GM18505 (cell line): ENCODE data around the gene HIRIP3.
A peak's percentile ranks its signal among the peaks of the same experiment; 100 is the strongest.

ENCODE experiments used
- ATAC-seq: cut with Tn5 transposase; IDR thresholded peaks from one replicate; pipeline ENCODE4 v1.9.1; 2021; ENCODE audit not compliant: unreplicated experiment
- POLR2A ChIP-seq: IDR thresholded peaks from 4 replicates; pipeline ENCODE4 v1.6.1; 2011; ENCODE audit warnings: borderline replicate concordance; ENCODE audit not compliant: insufficient read depth, insufficient read length; ENCODE audit errors: extremely low read depth

Gene HIRIP3

DNA sequence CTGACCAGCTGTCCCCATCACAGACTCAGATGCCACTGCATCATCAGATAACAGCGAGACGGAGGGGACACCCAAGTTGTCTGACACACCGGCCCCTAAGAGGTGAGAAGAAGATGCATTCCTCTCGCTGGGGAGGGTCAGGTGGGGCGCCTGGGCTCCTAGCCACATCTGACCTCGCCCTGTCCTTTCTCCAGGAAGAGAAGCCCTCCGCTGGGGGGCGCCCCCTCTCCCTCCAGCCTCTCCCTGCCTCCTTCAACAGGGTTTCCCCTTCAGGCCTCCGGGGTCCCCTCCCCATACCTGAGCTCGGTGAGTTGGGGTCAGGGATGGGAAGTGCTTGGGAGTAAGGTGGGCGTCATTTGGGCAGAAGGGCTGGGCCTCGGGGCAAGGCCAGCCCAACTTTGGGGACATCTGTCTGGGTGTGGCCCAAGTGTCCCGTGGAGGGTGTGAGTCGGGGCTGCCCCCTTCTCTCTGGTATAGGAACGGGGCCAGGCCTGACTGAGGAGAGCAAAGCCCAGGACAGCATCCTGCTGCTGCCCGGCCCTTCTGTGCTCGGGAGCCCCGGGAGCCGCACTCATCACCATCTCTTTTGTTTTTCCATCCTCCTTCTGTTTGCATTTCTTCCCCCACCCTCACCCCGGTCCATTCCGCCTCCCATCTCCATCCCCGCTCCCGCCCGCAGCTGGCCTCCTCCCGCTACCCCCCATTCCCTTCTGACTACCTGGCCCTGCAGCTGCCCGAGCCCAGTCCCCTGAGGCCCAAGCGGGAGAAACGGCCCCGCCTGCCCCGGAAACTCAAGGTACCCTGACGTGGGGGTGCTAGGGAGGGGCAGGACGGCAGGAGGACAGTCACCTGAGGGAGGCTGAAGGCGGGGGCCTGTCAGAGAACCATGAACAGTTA is 5.6 kb upstream of the HIRIP3 start:
- ATAC-seq = no peak
- TF ChIP-seq POLR2A = no peak

GRCh38 chr16:29999605-30000004 is 4.2 kb upstream of the HIRIP3 start:
- ATAC-seq = no peak
- TF ChIP-seq POLR2A = no peak

DNA sequence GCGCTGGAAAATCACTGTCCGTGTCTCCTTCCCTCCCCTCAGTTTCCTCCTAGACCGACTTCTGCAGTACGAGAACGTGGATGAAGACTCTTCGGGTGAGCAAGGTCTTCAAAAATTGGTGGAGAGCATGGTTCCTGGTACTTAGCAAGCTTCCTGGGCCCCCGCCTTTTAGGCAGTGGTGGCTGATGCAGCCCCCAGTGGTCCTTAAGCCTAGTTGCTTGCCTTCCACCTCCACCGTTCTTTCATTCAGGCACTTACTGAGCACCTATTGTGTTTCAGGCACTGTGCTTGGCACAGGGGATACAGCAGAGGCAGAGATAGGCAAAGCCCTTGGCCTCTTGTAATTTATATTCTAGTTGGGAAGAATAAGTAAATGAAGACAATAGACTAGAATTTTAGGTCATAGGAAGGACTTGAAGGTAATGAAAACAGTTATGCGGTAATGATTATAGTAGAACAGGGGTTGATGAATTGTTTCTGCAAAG is 1.4 kb upstream of the HIRIP3 start:
- no peak for TF ChIP-seq POLR2A
- ATAC-seq = no peak

DNA sequence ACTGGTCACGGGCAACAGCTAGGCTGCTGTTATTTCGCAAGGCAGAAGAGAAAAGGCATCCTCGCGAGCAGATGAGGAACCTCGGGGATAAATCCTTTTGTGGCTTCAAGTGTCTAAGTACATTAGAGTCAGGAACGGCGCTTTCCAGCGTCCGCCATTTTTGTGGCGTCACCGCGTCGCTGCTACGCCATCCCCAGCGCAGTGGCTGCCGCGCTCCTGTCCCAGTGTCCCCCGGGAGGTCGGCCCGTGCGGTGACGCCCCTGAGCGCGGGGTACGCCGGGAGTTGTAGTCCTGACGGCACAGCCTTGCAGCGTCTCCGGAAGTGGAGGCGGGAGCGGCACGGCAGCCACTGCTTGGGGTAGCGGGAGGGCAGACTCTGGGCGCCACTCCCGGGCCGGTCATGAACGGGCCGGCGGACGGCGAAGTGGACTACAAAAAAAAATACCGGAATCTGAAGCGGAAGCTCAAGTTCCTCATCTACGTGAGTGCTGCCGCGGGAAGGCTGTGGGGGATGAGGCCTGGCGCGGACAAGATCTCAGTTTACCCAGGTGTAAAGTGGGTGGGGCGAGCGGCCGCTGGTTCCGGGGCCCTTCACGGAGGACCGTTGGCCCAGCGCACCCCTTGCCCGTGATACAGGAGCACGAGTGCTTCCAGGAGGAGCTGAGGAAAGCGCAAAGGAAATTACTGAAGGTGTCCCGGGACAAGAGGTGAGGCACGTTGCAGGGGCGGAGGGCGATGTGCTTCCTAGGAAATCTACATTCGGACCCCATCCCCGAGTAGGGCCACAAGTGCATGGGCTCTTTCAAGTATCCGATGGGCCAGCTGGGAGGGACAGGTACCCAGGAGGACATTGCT is 721 bp upstream of the HIRIP3 start, which contains the start of gene INO80E:
INO80E (plus strand) TSS at position 331 of the 855 bp plus-strand sequence; CDS start at position 401, 70 bp downstream.
- peak; percentile 80 for ATAC-seq
- TF ChIP-seq POLR2A = peak; percentile 82

DNA sequence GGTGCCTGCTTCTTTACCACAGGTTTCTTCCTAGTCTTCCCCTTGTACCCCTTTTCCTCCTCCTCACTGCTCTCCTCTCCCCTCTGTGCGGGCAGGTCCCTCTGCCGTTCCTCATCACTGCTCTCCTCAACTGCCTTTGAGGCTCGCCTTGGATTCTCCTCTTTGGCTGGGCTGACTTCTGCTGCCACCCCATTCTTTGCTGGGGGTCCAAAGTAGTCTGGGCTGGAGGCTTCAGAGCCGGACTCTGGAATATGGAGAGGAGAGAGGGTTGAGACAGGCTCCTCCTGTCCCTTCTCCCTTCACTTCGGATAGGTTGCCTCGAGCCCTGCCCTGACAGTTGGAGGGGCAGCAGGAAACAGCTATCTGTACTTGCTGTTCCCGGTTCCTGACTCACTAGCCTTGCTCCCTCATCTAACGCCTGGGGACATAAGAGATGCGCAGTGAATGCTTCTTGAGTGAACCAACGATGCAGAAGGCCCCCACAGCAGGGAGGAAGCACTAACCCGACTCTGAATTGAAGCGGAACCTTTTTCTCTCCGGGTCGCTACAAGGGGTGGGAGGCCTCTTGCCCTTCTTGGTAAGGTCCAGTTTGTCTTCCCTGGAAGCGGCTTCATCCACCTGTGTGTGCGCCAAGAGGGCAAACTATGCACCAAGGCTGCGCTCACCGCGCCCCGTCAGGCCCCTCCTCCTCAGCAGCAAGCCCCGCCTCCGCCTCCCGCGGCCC is 655 bp downstream of the HIRIP3 start:
- peak; percentile 35 for ATAC-seq

GRCh38 chr16:29993903-29994599 is 1.4 kb downstream of the HIRIP3 start:
- TF ChIP-seq POLR2A = no peak
- ATAC-seq = no peak

More for the DNA sequence above, 655 bp downstream of the HIRIP3 start:
- TF ChIP-seq POLR2A = no peak

DNA sequence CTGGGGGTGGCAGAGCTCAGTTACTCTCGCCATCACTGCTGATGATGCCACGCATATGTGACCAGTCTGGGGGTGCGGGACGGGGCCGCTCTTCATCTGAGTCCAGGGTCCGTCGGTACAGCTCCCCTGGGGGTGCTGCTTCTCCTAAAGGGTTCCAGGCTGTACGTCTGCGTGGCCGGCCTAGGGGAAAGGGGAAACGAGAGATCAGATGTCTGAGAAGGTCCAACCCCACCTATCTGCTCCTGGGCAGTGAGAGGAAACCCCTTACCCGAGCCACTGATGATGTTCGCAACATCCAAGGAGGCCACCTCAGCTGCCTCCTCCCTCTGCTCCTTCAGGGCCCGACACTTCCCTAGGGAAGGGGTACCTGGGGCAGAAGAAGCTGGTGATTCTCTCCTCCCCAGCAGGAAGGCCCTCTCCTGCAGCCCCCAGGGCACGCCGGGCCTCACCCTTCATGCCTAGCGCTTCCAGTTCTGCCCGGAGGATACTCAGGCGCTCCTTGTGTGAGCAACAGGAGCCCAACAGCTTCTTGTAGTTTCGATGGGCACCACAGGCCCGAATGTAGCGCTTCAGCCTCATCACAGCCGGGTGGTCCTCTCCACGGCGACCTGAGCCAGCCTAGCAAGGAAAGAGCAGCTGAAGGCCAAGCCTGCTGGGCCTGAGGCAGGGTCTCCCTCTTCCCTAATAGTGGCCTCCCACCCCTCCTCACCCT is 2.1 kb downstream of the HIRIP3 start:
- no peak for TF ChIP-seq POLR2A
- no peak for ATAC-seq

GRCh38 chr16:29992344-29992967 is 3.0 kb downstream of the HIRIP3 start:
- no peak for ATAC-seq
- TF ChIP-seq POLR2A = no peak

- ATAC-seq = no peak
These were observed 3.9 kb downstream of the HIRIP3 start for GRCh38 chr16:29991571-29991904.

GRCh38 chr16:29990883-29991570 is 4.4 kb downstream of the HIRIP3 start:
- TF ChIP-seq POLR2A = no peak
- no peak for ATAC-seq

More at GRCh38 chr16:29991571-29991904, 3.9 kb downstream of the HIRIP3 start:
- TF ChIP-seq POLR2A = no peak

- ATAC-seq = no peak
- no peak for TF ChIP-seq POLR2A
These were observed 5.4 kb downstream of the HIRIP3 start for GRCh38 chr16:29990034-29990433.

DNA sequence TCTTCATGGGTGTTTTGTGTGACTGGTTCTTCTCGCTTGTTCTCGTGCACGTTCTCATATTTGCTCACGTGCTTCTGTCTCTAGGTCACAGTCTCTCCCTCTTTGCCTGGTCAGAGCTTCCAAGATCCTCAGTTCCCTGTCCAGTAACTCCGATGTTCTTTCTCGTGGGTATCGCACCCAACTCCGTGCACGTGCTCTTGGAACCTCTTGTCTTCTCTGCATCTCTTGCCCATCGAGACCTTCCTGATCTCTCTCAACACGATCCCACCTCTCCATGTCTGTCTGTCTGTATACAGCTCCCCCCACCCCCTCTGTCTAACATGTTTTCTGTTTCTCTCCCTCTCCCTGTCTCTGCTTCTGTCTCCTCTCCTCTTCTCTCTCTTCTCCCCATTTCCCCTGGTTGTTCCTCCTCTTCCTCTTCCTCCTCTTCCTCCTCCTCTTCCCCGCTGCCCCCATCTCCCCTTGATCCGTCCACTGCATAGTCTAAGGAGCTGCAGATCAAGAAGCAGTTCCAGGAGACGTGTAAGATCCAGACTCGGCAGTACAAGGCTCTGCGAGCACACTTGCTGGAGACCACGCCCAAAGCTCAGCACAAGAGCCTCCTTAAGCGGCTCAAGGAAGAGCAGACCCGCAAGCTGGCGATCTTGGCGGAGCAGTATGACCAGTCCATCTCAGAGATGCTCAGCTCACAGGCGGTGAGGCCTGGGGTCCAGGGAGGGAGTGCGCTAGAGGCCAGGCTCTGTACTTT is 6.1 kb downstream of the HIRIP3 start:
- no peak for ATAC-seq
- no peak for TF ChIP-seq POLR2A
